HG02970 (cell line): ENCODE data around the gene SGSM1.

Experiments
- ATAC-seq: cut with Tn5 transposase; IDR thresholded peaks from one replicate; pipeline ENCODE4 v1.9.1; 2021; ENCODE audit warnings: mild to moderate bottlenecking, moderate library complexity, moderate number of reproducible peaks; ENCODE audit not compliant: unreplicated experiment, low FRiP score

SGSM1 gene

GRCh38 chr22:24947383-24947782 lies 141.4 kb downstream of the SGSM1 start:
- ATAC-seq, result no peak

DNA sequence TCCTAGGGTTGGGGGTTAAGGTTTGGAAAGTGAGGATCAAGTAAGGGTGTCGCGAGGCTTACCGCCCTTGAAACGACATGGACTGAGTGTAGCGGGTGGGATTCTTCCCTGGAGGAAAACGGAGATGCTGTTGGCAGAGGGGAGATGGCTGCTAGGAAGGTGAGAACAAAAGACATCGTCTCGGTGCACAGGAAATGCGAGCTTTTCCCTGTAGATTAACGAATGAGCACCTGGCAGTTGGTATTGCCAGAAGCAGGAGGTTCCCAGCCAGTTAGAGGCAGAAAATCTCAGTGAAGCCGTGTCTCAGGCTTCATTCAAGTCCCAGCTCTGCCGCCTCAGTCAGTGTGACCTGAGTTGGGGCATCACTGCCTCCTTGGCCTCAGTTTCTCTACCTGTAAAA lies 141.9 kb downstream of the SGSM1 start:
- ATAC-seq, result no peak

GRCh38 chr22:24948356-24949202 lies 142.6 kb downstream of the SGSM1 start:
- no peak for ATAC-seq

GRCh38 chr22:24950272-24950902 lies 144.4 kb downstream of the SGSM1 start:
- no peak for ATAC-seq

DNA sequence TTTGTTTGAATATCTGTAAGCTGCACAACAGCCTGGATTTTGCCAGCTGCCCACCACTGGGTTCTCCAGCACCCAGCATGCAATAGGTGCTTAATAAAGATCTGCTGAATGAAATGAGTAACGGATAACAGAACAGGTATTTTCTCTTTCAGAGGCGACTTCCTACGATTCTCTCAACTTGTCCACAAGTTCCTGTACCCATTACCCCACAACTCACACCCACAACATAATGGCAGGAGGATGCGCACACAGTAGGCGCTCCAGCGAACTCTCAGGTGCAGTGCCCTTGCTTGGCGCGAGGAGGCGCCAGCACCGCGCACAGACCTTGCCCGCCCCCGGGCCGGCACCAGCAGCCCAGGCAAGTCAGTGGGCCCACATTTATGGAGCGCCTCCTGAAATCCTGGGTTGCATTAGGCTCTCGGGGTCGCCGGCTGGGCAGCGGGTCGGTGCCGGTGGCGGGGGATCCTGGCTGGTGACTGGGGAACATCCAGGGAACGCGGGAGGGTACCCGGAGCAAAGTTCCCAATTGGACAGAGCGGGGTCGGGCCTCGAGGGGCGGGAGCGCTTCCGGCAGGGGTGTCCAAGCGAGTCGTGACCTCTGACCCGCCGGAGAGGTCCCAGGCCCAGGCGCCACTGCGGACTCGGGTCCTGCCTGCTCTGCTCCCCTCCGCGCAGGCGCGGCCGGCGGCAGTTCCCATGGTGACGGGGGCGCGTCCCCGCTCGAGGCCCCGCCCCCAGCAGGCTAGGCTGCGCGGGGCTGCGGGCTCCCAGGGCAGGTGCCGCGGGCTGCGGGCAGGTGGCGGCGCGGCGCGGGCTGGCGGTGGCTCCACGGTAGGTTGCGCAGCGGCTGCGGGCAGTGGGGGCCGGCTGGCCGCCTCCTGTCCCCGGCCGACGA lies 146.2 kb downstream of the SGSM1 start, which contains the start of gene KIAA1671:
TSS of gene KIAA1671 (plus strand) at position 775 of the 895 bp plus-strand sequence. CDS start 75,284 bp downstream, outside the sequence.
- no peak for ATAC-seq

DNA sequence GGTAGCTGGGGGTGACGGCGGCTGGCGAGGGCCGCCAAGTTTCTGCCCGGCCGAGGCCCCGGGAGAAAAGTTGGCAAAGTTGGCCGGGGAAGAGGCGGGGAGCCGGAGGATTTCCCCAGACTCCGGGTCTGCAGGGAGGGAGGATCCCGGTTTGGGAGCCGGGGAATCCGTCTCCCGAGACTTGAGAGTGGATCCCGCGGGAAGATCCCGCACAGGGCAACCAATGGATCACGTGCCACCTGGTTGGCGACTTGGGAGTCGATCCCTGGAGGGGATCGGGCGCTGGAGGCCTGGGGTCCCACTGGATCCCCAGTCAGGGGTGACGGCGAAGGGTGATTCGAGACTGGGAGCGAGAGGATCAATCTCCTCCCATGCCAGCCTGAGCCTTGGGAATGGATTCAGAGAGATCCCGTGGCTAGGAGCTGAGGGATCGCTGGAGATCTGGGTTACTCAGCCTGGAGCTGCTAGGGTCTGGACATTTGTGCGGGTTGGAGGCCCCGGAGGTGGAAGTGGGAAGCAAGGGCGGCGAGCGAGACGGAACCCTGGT lies 146.9 kb downstream of the SGSM1 start:
- no peak for ATAC-seq

DNA sequence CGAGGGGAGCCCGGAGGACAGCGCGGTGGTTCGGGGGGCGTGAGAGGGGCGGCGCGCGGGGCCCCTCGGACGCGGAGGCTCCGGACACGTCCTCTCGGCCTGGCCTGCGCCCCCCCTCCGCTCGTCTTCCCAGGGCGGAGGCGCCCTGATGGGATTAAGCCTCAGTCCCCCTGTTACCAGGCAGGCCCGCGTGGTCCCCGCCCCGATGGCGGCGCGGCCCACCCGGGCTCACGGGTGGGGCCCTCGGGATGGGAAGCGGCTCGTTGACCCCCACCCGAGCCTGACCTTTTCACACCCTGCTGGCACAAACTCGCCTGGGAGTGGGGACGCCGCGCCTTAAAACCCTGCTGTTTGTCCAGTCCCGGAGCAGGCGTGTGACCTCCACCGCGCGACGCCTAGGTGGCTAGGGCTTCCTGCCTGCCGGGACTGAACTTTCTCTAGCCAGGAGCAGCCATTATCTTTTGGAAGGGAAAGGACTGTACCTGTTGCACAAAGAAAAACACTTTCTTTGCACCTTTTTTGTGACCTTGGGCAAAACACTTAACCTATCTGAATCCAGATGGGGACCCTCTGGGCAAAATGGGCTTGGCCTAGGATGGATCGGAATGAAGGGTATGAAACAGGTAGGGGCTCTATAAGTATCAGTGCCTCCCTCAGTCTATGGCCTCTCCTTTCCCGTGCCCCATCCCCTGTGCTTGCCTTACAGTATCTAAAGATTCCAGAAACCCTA lies 147.5 kb downstream of the SGSM1 start:
- no peak for ATAC-seq

DNA sequence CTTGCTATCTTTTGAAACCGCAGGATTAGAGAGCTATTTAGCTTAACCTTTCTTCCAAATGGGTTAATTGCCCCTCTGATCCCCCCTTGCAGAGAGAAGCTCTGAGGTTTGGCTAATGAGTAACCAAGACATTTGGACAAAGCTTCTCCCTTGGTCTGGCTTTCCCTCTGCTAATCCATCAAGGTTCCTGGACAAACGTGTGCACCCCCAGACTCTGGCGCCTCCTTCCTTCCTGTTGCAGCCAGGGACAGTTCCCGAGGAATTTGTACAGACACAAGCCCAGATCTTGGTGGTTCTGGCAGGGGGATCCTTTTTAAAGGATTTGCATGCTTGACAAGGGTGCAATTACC lies 148.1 kb downstream of the SGSM1 start:
- no peak for ATAC-seq

- no peak for ATAC-seq
Measured at GRCh38 chr22:24954856-24955255, 148.8 kb downstream of the SGSM1 start.

DNA sequence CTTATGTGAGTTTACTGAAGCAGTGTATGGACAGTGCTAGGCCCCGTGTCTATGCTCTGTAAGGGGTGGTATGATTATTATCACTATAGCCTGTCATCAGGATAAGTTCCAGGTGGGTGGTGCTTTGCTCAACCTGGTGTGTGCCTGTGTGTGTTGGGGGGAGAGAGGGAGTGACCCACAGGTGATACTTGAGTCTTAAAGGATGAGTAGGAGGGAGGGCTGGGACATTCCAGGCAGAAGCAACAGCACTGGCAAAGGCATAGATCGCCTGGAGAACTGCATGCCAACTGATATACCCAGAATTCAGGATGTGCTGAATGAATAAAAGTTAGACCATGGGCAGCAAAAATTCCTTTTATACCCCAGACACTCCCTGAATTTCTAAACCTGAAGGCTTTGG lies 151.0 kb downstream of the SGSM1 start:
- ATAC-seq, result no peak

GRCh38 chr22:24961217-24961844 lies 155.3 kb downstream of the SGSM1 start:
- ATAC-seq, result no peak

GRCh38 chr22:24962094-24962493 lies 156.1 kb downstream of the SGSM1 start:
- no peak for ATAC-seq

GRCh38 chr22:24962835-24963234 lies 156.8 kb downstream of the SGSM1 start:
- no peak for ATAC-seq

GRCh38 chr22:24964441-24964840 lies 158.4 kb downstream of the SGSM1 start:
- no peak for ATAC-seq

- ATAC-seq, result no peak
Measured at GRCh38 chr22:24965822-24966626, 160.0 kb downstream of the SGSM1 start.

- ATAC-seq, result no peak
Measured at GRCh38 chr22:24968066-24968561, 162.1 kb downstream of the SGSM1 start.

GRCh38 chr22:24969560-24970301 lies 163.7 kb downstream of the SGSM1 start:
- no peak for ATAC-seq

DNA sequence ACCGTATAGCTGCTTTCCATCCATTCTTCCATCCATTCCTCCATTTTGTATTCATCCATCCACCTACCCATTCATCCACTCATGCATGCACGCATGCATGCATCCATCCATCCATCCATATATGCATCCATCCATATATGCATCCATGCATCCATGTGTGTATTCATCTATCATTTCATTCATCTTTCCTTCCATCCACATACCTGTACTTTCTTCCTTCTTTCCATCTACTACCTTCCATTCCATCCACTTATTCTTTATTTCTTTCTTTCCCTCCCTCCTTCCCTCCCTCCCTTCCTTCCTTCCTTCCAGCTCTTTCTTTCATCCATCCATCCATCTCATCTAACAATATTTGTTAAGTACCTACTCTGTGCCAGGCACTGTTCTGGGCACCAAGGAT lies 166.4 kb downstream of the SGSM1 start:
- ATAC-seq, result no peak
